H9 (cell line): ENCODE measurements around the gene RARS1. TPM values are rescaled to one million over a fixed set of nuclear protein-coding genes. Genes with fewer than 3 reads are reported as not detected.

Experiments used
- DNase-seq: peaks from one replicate; pipeline ENCODE4 v3.0.0-alpha.2; 2017
- H2AFZ ChIP-seq: one replicate; pipeline ENCODE4 v1.6.1; 2013; ENCODE audit warnings: mild to moderate bottlenecking, low read length, control low read depth, moderate library complexity
- H2AK5ac ChIP-seq: 2 replicates; pipeline ENCODE4 v1.6.1; 2013; ENCODE audit warnings: low read length, control low read depth, mixed read lengths; ENCODE audit not compliant: insufficient read length
- H2BK120ac ChIP-seq: one replicate; pipeline ENCODE4 v1.6.1; 2013; ENCODE audit warnings: low read depth, mild to moderate bottlenecking, low read length, control low read depth, inconsistent platforms; ENCODE audit not compliant: poor library complexity, severe bottlenecking
- H2BK12ac ChIP-seq: 2 replicates; pipeline ENCODE4 v1.6.1; 2013; ENCODE audit warnings: low read length, control low read depth, mixed read lengths, low read depth; ENCODE audit not compliant: insufficient read length
- H2BK15ac ChIP-seq: 2 replicates; pipeline ENCODE4 v1.6.1; 2013; ENCODE audit warnings: low read depth, low read length, control low read depth
- H2BK20ac ChIP-seq: one replicate; pipeline ENCODE4 v1.6.1; 2013; ENCODE audit warnings: low read depth, mild to moderate bottlenecking, low read length, control low read depth, inconsistent platforms; ENCODE audit not compliant: poor library complexity, severe bottlenecking
- H2BK5ac ChIP-seq: 2 replicates; pipeline ENCODE4 v1.6.1; 2013; ENCODE audit warnings: low read length, control low read depth, mixed read lengths; ENCODE audit not compliant: insufficient read length
- H3K14ac ChIP-seq: 2 replicates; pipeline ENCODE4 v1.6.1; 2013; ENCODE audit warnings: low read length, control low read depth; ENCODE audit not compliant: insufficient read depth
- H3K18ac ChIP-seq: 2 replicates; pipeline ENCODE4 v1.6.1; 2013; ENCODE audit warnings: low read depth, mild to moderate bottlenecking, mixed read lengths, low read length, control low read depth; ENCODE audit not compliant: insufficient read length
- H3K23ac ChIP-seq: 2 replicates; pipeline ENCODE4 v1.6.1; 2013; ENCODE audit warnings: low read length, control low read depth, mixed read lengths, low read depth; ENCODE audit not compliant: insufficient read length
- H3K23me2 ChIP-seq: 2 replicates; pipeline ENCODE4 v1.6.1; 2013; ENCODE audit warnings: low read depth, mild to moderate bottlenecking, mixed read lengths, low read length, control low read depth; ENCODE audit not compliant: insufficient read length, poor library complexity, severe bottlenecking
- H3K27ac ChIP-seq: 2 replicates; pipeline ENCODE4 v1.5.1; 2013; ENCODE audit warnings: low read length, control low read depth, mixed read lengths, low read depth; ENCODE audit not compliant: insufficient read length
- H3K27me3 ChIP-seq: 2 replicates; pipeline ENCODE4 v1.6.1; 2013; ENCODE audit warnings: low read length, control low read depth, inconsistent platforms; ENCODE audit not compliant: insufficient read depth
- H3K4ac ChIP-seq: 2 replicates; pipeline ENCODE4 v1.6.1; 2013; ENCODE audit warnings: low read depth, mild to moderate bottlenecking, control low read depth, inconsistent platforms, low read length, moderate library complexity
- H3K4me1 ChIP-seq: 2 replicates; pipeline ENCODE4 v1.6.1; 2013; ENCODE audit warnings: low read length, control low read depth, inconsistent platforms; ENCODE audit not compliant: insufficient read depth
- H3K4me2 ChIP-seq: 2 replicates; pipeline ENCODE4 v1.6.1; 2013; ENCODE audit warnings: low read length, control low read depth, mixed read lengths; ENCODE audit not compliant: insufficient read length, insufficient read depth
- H3K56ac ChIP-seq: 2 replicates; pipeline ENCODE4 v1.6.1; 2013; ENCODE audit warnings: low read depth, mild to moderate bottlenecking, mixed read lengths, low read length, control low read depth; ENCODE audit not compliant: insufficient read length
- H3K79me1 ChIP-seq: 2 replicates; pipeline ENCODE4 v1.6.1; 2013; ENCODE audit warnings: low read depth, mild to moderate bottlenecking, moderate library complexity, low read length, control low read depth, inconsistent platforms; ENCODE audit not compliant: insufficient read depth, poor library complexity, severe bottlenecking
- H3K79me2 ChIP-seq: 2 replicates; pipeline ENCODE4 v1.6.1; 2013; ENCODE audit warnings: low read length, control low read depth, inconsistent platforms; ENCODE audit not compliant: insufficient read depth
- H3K9ac ChIP-seq: 2 replicates; pipeline ENCODE4 v1.6.1; 2013; ENCODE audit warnings: low read length, control low read depth, mixed read lengths; ENCODE audit not compliant: insufficient read length; ENCODE audit errors: extremely low read depth
- H3K9me3 ChIP-seq: one replicate; pipeline ENCODE4 v1.6.1; 2013; ENCODE audit warnings: low read depth, low read length, inconsistent platforms; ENCODE audit not compliant: control insufficient read depth
- H3T11ph ChIP-seq: one replicate; pipeline ENCODE4 v1.6.1; 2013; ENCODE audit warnings: mild to moderate bottlenecking, low read length, control low read depth, inconsistent platforms
- H4K20me1 ChIP-seq: one replicate; pipeline ENCODE4 v1.6.1; 2013; ENCODE audit not compliant: control insufficient read depth, insufficient read length, insufficient read depth
- H4K5ac ChIP-seq: 2 replicates; pipeline ENCODE4 v1.6.1; 2013; ENCODE audit warnings: low read depth, mild to moderate bottlenecking, mixed read lengths, low read length, control low read depth; ENCODE audit not compliant: insufficient read length
- H4K8ac ChIP-seq: replicated peaks from 2 replicates; pipeline ENCODE4 v1.6.1; 2013; ENCODE audit warnings: low read length, control low read depth, mixed read lengths, low read depth; ENCODE audit not compliant: insufficient read length
- H4K91ac ChIP-seq: 2 replicates; pipeline ENCODE4 v1.6.1; 2013; ENCODE audit warnings: low read depth, mild to moderate bottlenecking, moderate library complexity, mixed read lengths, low read length, control low read depth; ENCODE audit not compliant: insufficient read length
- H3K27ac Mint-ChIP-seq, 3 experiments: 2 replicates in 2 of 3; 3 replicates in 1 of 3; pipeline ENCODE4 v1.8.0; 2020 to 2021; ENCODE audit warnings: mixed read lengths in 3 of 3, mild to moderate bottlenecking in 1 of 3, moderate library complexity in 1 of 3
- H3K27me3 Mint-ChIP-seq: 2 replicates; pipeline ENCODE4 v1.8.0; 2021; ENCODE audit warnings: low read depth, mild to moderate bottlenecking, moderate library complexity, mixed read lengths
- H3K36me3 Mint-ChIP-seq, 3 experiments: 2 replicates in 2 of 3; 3 replicates in 1 of 3; pipeline ENCODE4 v1.8.0; 2020 to 2021; ENCODE audit warnings: low read depth in 3 of 3, mixed read lengths in 3 of 3; ENCODE audit not compliant: insufficient read depth in 1 of 3
- H3K4me1 Mint-ChIP-seq, 2 experiments: 2 replicates each; pipeline ENCODE4 v1.8.0; 2020; ENCODE audit warnings: mixed read lengths in 2 of 2
- H3K4me3 Mint-ChIP-seq, 2 experiments: 2 replicates in 1 of 2; 3 replicates in 1 of 2; pipeline ENCODE4 v1.8.0; 2020 to 2021; ENCODE audit warnings: mild to moderate bottlenecking in 2 of 2, mixed read lengths in 2 of 2, moderate library complexity in 1 of 2
- H3K9me3 Mint-ChIP-seq, 2 experiments: 2 replicates in 1 of 2; 3 replicates in 1 of 2; pipeline ENCODE4 v1.8.0; 2020; ENCODE audit warnings: mild to moderate bottlenecking in 2 of 2, mixed read lengths in 2 of 2, moderate library complexity in 1 of 2
- WGBS: extraction: QIAGEN DNeasy Blood & Tissue Kit; methylation state at CpG from one replicate; pipeline ENCODE4 v1.1.7; 2013; ENCODE audit warnings: missing lambda C conversion rate, low lambda C conversion rate, mixed read lengths; ENCODE audit not compliant: insufficient read length; ENCODE audit errors: extremely low coverage; 5-methylcytosine and 5-hydroxymethylcytosine counted together
- total RNA-seq: library from RNA; stranded (reverse); gene quantifications from 2 replicates; pipeline ENCODE4 v1.2.1, GENCODE V29; 2021
- TF ChIP-seq, protein P1 (sequence below): fragments of 200-600 bp; sonication (generic); conservative IDR thresholded peaks from 3 replicates; pipeline ENCODE4 v1.8.0; 2021; ENCODE audit warnings: antibody characterized with exemption, mild to moderate bottlenecking

RARS1 gene
- total RNA-seq, 1 experiment from 2014 or later: 108 TPM

DNA sequence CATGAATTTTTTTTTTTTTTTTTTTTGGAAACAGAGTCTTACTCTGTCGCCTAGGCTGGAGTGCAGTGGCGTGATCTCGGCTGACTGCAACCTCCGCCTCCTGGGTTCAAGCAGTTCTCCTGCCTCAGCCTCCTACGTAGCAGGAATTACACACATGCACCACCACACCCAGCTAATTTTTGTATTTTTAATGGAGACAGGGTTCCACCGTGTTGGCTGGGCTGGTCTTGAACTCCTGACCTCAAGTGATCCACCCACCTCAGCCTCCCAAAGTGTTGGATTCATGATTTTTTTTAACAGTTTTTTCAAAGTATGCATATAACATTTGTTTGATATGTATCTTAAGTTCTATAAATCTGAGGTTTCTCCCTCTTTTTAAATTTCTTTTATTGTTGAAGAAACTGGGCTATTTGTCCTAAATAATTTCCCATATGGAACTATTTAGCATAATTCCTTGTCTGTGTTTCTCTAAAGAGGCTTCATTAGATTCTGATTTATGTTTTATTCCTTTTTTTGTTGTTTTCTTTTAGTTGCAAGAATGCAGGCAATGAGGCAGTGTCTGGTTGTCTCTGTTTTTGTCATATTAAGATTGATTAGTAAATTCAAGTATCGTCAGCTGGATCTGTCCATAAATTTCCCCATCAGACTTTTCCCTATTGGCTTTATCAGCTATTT lies 16.4 kb downstream of the RARS1 start:
- WGBS: no CpG with 5 or more reads among the region's 7 CpGs
- no peak for DNase-seq
- Mint-ChIP-seq H3K36me3 (peaks cover 19 to 63% (median 60%) of the 10 kb centered on the region in 3 experiments; a peak in 6 of 7 replicates), H3K27me3 (no peaks in the 10 kb centered on the region), H3K27ac (no peak overlapping the region), H3K9me3 (no peaks in the 10 kb centered on the region), H3K4me3 (no peak overlapping the region), H3K4me1 (no peaks in the 10 kb centered on the region)
- Histone ChIP-seq H3K79me2 (no peaks in the 10 kb centered on the region), H4K20me1 (no peaks in the 10 kb centered on the region), H2BK5ac (no peak overlapping the region), H3K9me3 (no peaks in the 10 kb centered on the region), H3T11ph (no peak overlapping the region), H2BK15ac (no peak overlapping the region), H2AK5ac (no peak overlapping the region), H3K4ac (no peak overlapping the region), H3K14ac (no peak overlapping the region), H4K5ac (no peak overlapping the region), H4K91ac (no peak overlapping the region), H3K56ac (no peak overlapping the region), H3K4me2 (no peak overlapping the region), H3K23me2 (no peaks in the 10 kb centered on the region), H3K18ac (no peak overlapping the region), H2AFZ (no peak overlapping the region), H3K79me1 (peaks cover 3% of the 10 kb centered on the region), H3K9ac (no peak overlapping the region), H2BK20ac (no peak overlapping the region), H3K27me3 (no peaks in the 10 kb centered on the region), H2BK120ac (no peak overlapping the region), H2BK12ac (no peak overlapping the region), H4K8ac (no peak overlapping the region), H3K23ac (no peak overlapping the region), H3K27ac (no peak overlapping the region), H3K4me1 (no peaks in the 10 kb centered on the region)
- TF ChIP-seq, protein P1, sequence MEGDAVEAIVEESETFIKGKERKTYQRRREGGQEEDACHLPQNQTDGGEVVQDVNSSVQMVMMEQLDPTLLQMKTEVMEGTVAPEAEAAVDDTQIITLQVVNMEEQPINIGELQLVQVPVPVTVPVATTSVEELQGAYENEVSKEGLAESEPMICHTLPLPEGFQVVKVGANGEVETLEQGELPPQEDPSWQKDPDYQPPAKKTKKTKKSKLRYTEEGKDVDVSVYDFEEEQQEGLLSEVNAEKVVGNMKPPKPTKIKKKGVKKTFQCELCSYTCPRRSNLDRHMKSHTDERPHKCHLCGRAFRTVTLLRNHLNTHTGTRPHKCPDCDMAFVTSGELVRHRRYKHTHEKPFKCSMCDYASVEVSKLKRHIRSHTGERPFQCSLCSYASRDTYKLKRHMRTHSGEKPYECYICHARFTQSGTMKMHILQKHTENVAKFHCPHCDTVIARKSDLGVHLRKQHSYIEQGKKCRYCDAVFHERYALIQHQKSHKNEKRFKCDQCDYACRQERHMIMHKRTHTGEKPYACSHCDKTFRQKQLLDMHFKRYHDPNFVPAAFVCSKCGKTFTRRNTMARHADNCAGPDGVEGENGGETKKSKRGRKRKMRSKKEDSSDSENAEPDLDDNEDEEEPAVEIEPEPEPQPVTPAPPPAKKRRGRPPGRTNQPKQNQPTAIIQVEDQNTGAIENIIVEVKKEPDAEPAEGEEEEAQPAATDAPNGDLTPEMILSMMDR: no peak
